Inflammatory macrophage (primary cell): ENCODE measurements around the gene NCOA7.
A peak's percentile ranks its signal among the peaks of the same experiment; 100 is the strongest.

Experiments used
- DNase-seq, 2 donors: peaks; one replicate each; pipeline ENCODE4 v3.0.0-alpha.2; 2020 to 2022

The NCOA7 gene

GRCh38 chr6:125815080-125815910 lies 24.5 kb downstream of the NCOA7 start:
- DNase-seq = peak; percentile 21 to 47

DNA sequence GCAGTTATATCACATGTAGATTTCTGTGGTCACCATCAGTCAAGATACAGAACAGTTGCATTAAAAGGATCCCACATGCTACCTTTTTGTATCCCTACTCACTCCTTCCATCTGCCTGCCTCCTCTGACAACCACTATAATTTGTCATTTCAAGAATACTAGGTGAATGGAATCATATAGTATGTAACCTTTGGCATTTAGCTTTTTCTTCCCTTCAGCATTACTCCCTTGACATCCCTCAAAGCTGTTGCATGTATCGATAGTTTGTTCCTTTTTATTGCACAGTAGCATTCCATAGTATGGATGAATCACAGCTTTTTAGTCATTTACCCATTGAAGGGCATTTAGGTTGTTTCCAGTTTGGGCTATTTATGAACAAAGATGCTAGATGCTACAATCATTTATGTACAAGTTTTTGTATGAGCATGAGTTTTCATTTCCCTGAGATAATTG lies 26.1 kb downstream of the NCOA7 start:
- DNase-seq = no peak

DNA sequence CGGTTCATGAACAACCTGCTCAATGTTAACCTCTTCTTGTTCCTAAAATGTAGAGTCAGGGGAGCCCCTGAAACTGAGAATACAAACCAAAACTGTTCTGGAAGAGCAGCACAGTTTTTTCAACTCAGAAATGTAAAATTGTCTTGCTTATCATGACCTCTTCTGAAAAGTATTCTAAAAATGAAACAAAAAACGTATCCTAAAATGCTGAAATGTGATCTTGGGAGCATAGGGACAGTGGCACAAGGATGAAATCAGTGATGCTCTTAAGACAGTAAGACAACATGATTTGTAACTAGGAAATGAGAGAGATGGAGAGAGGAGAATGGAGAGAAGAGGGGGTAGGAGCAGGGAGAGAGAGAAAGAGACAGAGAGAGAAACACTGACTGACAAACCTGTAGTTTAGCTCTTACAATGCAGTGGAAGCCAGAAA lies 27.5 kb downstream of the NCOA7 start:
- DNase-seq = no peak

GRCh38 chr6:125818772-125819260 lies 28.1 kb downstream of the NCOA7 start:
- no peak for DNase-seq

GRCh38 chr6:125819535-125820326 lies 29.0 kb downstream of the NCOA7 start:
- DNase-seq = peak; percentile 51 to 59

DNA sequence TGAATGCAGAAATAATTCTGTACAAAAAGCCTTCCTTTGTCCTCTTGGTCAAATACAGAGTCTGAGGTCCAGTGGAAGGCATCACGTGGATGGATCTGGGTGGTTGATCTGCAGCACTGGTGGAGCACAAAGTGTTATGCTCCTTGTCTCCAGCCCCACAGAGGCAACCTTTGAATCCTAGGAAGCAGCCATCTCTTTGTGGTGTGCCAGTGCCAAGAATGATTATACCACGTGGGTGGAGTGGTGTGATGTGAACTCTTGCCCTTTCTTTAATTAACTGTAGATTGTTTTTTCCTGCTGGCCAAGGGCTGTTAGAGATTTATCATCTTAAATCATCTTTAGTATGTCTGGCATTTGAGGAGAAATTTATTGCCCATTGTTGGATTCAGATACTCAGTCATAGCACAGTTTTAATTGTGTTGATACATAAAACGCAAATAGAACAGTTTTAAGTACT lies 31.1 kb downstream of the NCOA7 start:
- DNase-seq = no peak

GRCh38 chr6:125823180-125823579 lies 32.4 kb downstream of the NCOA7 start:
- DNase-seq = no peak

- no peak for DNase-seq
Observed at GRCh38 chr6:125824946-125825771, 34.4 kb downstream of the NCOA7 start.

- DNase-seq = no peak
Observed at GRCh38 chr6:125826695-125827463, 36.1 kb downstream of the NCOA7 start.

DNA sequence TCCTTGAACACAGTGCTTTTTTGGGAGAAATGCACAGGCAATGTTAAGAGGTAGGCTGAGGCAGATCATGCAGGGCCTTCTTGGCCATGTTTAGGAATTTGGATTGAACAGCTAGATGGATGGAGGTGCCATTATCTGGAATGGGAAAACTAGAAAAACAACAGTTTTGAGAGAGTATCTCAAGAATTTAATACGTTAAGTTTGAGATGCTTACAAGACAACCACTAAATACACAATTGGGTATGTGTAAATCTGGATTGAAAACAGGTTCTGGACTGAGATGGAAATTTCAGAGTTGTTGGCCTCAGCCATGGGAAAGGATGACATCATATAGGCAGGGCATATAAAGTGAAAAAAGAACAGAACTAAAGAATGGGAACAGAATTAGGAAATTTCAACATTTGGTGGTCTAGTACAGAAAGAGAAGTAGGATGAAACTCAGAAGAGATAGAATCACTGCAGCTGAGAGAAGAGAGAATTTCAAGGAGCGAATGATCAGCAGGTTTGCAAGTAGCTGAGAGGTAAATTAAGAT lies 37.1 kb downstream of the NCOA7 start:
- DNase-seq = peak; percentile 9 to 58

- DNase-seq = no peak
Observed at GRCh38 chr6:125828476-125829039, 37.8 kb downstream of the NCOA7 start.

GRCh38 chr6:125829433-125829832 lies 38.7 kb downstream of the NCOA7 start:
- no peak for DNase-seq

DNA sequence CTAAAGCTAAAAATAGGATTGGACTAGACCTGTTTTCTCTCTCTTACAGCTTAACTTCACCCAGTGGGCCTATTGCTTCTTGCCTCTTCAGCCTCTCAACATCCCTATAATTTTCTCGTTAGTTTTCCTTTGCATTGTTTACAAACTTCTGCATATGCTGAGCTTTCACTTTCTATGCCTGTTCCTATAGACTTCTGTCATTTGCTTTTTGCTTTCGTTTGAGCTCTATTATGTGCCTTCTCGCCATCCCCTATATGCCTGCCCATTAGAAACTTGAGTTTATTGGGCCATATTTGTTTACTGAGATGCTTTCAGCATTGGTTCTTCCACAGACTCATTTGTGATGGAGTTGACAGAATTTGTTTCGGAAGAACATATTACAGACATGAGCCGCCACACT lies 40.9 kb downstream of the NCOA7 start:
- DNase-seq = peak; percentile 10 to 44

DNA sequence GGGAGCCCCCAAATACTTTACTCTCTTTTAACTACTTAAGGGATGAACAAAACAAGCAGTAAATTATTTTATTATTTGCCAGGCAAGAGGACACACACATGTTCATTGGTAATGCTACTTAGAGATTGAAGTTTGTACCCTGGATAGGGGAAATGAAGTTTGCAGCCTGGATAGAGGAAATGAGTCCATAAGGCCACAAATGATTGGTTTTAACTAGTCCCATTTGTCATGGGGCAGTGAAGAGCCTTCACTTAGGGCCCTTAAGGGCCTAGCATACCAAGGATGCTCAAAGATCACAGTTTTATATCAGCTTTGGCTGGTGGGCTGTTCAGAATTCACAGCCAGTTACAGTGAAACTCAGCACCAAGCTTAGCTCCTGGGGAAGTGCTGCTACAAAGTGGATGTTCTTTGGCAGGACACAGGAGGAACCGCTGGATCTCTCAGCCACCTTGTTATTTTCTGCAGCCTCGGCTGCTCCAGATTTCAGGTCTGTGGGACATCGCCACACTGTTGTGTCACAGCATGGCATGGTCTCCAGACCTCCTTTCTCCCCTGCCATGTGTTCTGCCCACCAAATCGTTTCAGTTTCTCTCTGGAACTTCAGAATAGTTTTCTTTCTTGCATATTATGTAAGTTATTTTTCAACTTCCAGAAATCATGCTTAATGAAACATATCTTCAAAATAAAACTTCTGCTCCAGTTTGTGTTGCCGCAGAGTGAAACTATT lies 41.8 kb downstream of the NCOA7 start:
- peak; percentile 42 for DNase-seq

DNA sequence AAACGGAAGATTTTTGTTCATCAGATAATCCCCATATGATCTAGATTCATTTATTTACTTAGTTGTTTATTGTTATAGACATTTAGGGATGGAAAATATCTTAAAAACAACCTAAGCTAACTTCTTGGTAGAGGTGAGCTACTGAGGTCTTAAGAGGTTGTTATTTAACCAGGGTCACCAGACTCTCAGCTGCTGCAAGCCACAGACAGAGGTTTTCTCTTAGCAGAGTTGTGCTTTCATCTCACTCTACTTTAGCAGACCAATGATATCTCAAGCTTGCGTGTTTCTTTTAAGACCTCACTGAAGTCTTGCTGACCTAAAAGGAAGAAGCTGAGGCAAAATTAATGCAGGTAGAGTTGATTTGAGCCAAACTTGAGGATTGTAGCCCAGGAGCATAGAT lies 43.6 kb downstream of the NCOA7 start:
- DNase-seq = no peak

DNA sequence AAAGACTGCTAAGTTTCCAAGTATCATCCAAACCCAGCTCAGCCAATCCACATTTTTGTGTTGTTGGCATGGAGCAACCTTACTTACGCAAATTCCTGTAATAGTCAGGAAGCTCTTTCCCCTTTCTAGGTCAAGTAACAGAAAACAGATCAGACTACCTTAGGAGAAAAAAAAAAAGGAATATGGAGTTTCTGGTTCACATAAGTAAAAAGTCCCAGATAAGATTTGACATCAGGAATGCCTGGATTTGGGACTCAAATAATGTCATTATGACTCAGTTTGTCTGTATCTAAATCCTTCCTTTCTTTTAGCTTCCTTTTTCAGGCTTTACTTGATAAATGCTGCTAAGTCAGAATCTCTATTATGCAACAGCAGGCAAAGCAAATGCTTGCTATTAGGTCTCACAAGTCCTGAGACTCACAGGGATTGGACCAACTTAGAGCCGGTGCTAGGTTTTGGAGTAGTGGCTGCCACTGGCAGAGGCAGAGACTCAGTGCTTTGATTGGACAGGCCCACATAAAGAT lies 44.5 kb downstream of the NCOA7 start:
- peak; percentile 43 to 59 for DNase-seq

GRCh38 chr6:125836466-125836865 lies 45.7 kb downstream of the NCOA7 start:
- DNase-seq = no peak

DNA sequence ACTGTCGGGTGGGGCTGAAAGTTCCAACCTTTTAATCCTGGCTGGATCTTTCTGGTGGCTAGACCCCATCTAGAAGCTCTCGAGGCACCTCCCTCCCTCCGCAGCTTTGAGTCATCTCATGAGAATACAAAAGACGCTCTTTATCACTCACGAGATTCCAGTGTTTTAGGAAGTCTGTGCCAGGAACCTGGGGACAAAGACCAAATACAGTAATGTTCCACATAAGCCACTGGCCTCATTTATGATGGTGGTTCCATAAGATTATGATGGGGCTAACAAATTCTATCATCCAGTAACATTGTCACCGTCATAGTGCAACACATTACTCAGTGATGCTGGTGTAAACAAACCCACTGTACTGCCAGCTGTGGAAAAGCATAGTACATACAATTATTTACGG lies 48.7 kb downstream of the NCOA7 start:
- DNase-seq = no peak

DNA sequence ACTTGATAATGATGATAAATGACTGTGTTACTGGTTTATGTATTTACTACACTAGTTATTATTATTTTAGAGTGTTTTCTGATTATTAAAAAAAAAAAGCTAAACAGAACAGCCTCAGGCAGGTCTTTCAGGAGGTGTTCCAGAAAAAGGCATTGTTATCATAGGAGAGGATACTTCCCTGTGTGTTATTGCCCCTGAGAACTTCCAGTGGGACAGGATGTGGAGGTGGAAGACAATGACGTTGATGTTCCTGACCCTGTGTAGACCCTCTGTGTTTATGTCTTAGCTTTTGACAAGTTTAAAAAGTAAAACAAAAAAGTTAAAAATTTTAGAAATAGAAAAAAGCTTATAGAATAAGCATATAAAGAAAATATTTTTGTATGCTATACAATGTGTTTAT lies 49.1 kb downstream of the NCOA7 start:
- no peak for DNase-seq
